Prostate gland (tissue), 2 donors: ENCODE measurements around the gene SHROOM3. TPM values are rescaled to one million over a fixed set of nuclear protein-coding genes. Genes with fewer than 3 reads are reported as not detected.

Source experiments
- DNase-seq: peaks from one replicate; pipeline ENCODE4 v3.0.0-alpha.2; 2019; ENCODE audit warnings: low spot score
- H3K27ac ChIP-seq, 2 donors: fragments of 200-600 bp; sonication (generic); 2 replicates each; pipeline ENCODE4 v1.5.1; 2017 to 2019
- H3K27me3 ChIP-seq: fragments of 200-600 bp; sonication (generic); replicated peaks from 2 replicates; pipeline ENCODE4 v1.5.1; 2019; ENCODE audit not compliant: insufficient read depth
- H3K36me3 ChIP-seq, 2 donors: fragments of 200-600 bp; sonication (generic); 1 replicate in 1 of 2; 2 replicates in 1 of 2; pipeline versions ENCODE4 v1.5.1 to v1.8.1; 2017 to 2019
- H3K4me1 ChIP-seq: fragments of 200-600 bp; sonication (generic); replicated peaks from 2 replicates; pipeline ENCODE4 v1.5.1; 2019
- H3K4me3 ChIP-seq, 2 donors: fragments of 200-600 bp; sonication (generic); 2 replicates each; pipeline ENCODE4 v1.5.1; 2017 to 2019
- H3K9me3 ChIP-seq: fragments of 200-600 bp; sonication (generic); 2 replicates; pipeline ENCODE4 v1.5.1; 2017
- CTCF ChIP-seq, 4 experiments: fragments of 200-600 bp in 2 of 4; fragments of 450-650 bp in 2 of 4; sonication (generic) in 2 of 4; IDR thresholded peaks; 1 replicate in 3 of 4; 2 replicates in 1 of 4; pipeline ENCODE4 v1.5.1; 2016 to 2019; ENCODE audit warnings: antibody characterized with exemption in 4 of 4, mild to moderate bottlenecking in 2 of 4, moderate library complexity in 2 of 4
- POLR2A ChIP-seq: fragments of 450-650 bp; IDR thresholded peaks from one replicate; pipeline ENCODE4 v1.6.1; 2016; ENCODE audit warnings: antibody characterized with exemption, mild to moderate bottlenecking
- POLR2AphosphoS5 ChIP-seq: sonication (generic); formaldehyde crosslinking; IDR thresholded peaks from one replicate; pipeline ENCODE4 v1.6.1; 2017; ENCODE audit warnings: antibody characterized with exemption
- WGBS: methylation state at CpG from one replicate; pipeline ENCODE4 v1.1.5; 2018; 5-methylcytosine and 5-hydroxymethylcytosine counted together
- intact Hi-C: fragments of 100-400 bp; cut with DNase I; formaldehyde crosslinking; loops from one replicate; pipeline ENCODE4 v1.14.2; 2022
- total RNA-seq, 2 donors: library from RNA; depleted of rRNA; stranded (reverse); fragments of >200 nt; gene quantifications; one replicate each; pipeline ENCODE4 v1.1.0, GENCODE V29; 2016

Gene SHROOM3
- total RNA-seq, 2 donors from 2014 or later = 107 to 137 TPM

GRCh38 chr4:76630741-76631140, 195.7 kb downstream of the SHROOM3 start:
- Histone ChIP-seq H3K4me3 (no peak overlapping the region), H3K27ac (no peak overlapping the region), H3K27me3 (no peaks in the 10 kb centered on the region), H3K9me3 (no peaks in the 10 kb centered on the region), H3K36me3 (no peaks in the 10 kb centered on the region), H3K4me1 (no peaks in the 10 kb centered on the region)
- TF ChIP-seq POLR2AphosphoS5 = no peak
- TF ChIP-seq POLR2A = no peak
- no peak for TF ChIP-seq CTCF (IDR thresholded peaks at IDR 0.05)
- DNase-seq = no peak
- intact Hi-C loops = no loop called here
- 95% methylated on average over 1 of the region's 1 CpG for WGBS

- Histone ChIP-seq H3K27me3 (no peaks in the 10 kb centered on the region), H3K4me1 (no peaks in the 10 kb centered on the region), H3K27ac (no peak overlapping the region), H3K36me3 (no peaks in the 10 kb centered on the region), H3K4me3 (no peak overlapping the region), H3K9me3 (no peaks in the 10 kb centered on the region)
- WGBS = 20% methylated on average over 3 of the region's 3 CpGs
- no peak for TF ChIP-seq POLR2A
- no peak for TF ChIP-seq POLR2AphosphoS5
- TF ChIP-seq CTCF (IDR thresholded peaks at IDR 0.05) = no peak
- DNase-seq = no peak
- intact Hi-C loops = no loop called here
These were observed 199.2 kb downstream of the SHROOM3 start for GRCh38 chr4:76634220-76634619.

GRCh38 chr4:76637712-76638361, 202.8 kb downstream of the SHROOM3 start:
- Histone ChIP-seq H3K36me3 (no peaks in the 10 kb centered on the region), H3K4me1 (no peaks in the 10 kb centered on the region), H3K4me3 (no peak overlapping the region), H3K27me3 (no peaks in the 10 kb centered on the region), H3K9me3 (no peaks in the 10 kb centered on the region), H3K27ac (no peak overlapping the region)
- no peak for DNase-seq
- intact Hi-C loops = no loop called here
- TF ChIP-seq POLR2A (no peak), CTCF (IDR thresholded peaks at IDR 0.05) (no peak), POLR2AphosphoS5 (no peak)
- 86% methylated on average over 5 of the region's 5 CpGs for whole genome bisulfite sequencing

GRCh38 chr4:76639288-76639687, 204.3 kb downstream of the SHROOM3 start:
- Histone ChIP-seq H3K27ac (no peak overlapping the region), H3K9me3 (no peaks in the 10 kb centered on the region), H3K27me3 (no peaks in the 10 kb centered on the region), H3K4me3 (no peak overlapping the region), H3K4me1 (no peaks in the 10 kb centered on the region), H3K36me3 (no peaks in the 10 kb centered on the region)
- TF ChIP-seq POLR2AphosphoS5 = no peak
- no peak for TF ChIP-seq POLR2A
- no peak for TF ChIP-seq CTCF (IDR thresholded peaks at IDR 0.05)
- no peak for DNase-seq
- WGBS = 72% methylated on average over 4 of the region's 4 CpGs
- intact Hi-C loops = no loop called here

- TF ChIP-seq POLR2A = no peak
- TF ChIP-seq POLR2AphosphoS5 = no peak
- no peak for TF ChIP-seq CTCF (IDR thresholded peaks at IDR 0.05)
- 42% methylated on average over 6 of the region's 6 CpGs for WGBS
- H3K36me3 ChIP-seq = no peaks in the 10 kb centered on the region
- intact Hi-C loops = no loop called here
- no peaks in the 10 kb centered on the region for H3K27me3 ChIP-seq
- no peak for DNase-seq
- no peak overlapping the region for H3K27ac ChIP-seq
- H3K4me1 ChIP-seq = no peaks in the 10 kb centered on the region
- H3K4me3 ChIP-seq = no peak overlapping the region
- no peaks in the 10 kb centered on the region for H3K9me3 ChIP-seq
These were observed 205.4 kb downstream of the SHROOM3 start for GRCh38 chr4:76640353-76640910.
